ENCODE measurements around the gene BAZ2B. TPM values are rescaled to one million over a fixed set of nuclear protein-coding genes. Genes with fewer than 3 reads are reported as not detected.

BAZ2B gene
- polyA plus RNA-seq, 2 of the 4 experiments (the other 2 are of a cell fraction) = 19.6 to 50.6 TPM

DNA sequence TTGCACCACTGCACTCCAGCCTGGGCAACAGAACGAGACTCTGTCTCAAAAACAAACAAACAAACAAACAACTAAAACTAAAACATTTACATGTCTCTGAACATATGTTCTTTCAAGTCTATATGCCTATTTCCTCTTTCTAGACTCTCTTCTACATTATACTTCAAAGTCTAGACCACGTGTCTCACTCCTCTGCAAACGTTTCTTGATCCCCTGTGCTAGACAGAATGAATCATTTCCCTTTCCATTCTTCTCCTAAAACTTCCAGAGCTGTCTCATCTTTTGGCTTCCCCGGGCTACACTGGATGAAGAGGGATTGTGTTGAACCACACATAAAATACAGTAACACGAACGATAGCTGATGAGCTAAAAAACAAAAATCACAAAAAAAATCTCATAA lies 67.1 kb downstream of the BAZ2B start:
- 80% methylated on average over 6 of the region's 6 CpGs for whole genome bisulfite sequencing (ENCODE audit: missing lambda C conversion rate)
- Histone ChIP-seq H3K4me1 (peaks cover 11% of the 10 kb centered on the region; the same call in 2 of the 3 replicates), H3K4me2 (no peak overlapping the region), H3K9me3 (no peaks in the 10 kb centered on the region), H3K4me3 (no peak overlapping the region), H3K27ac (no peak overlapping the region)
- DNase-seq (ENCODE audit: low read depth in 1 of 2, low spot score in 1 of 2) (no peak), ATAC-seq (no peak), FAIRE-seq (no peak)
- ChIA-PET POLR2A (interaction anchor here (0.6 kb wide), 1 partner anchor 60 kb away, joined by 5 read pairs; no protein-coding TSS in a partner anchor), CTCF (no interaction called here)
- TF ChIP-seq MAZ (IDR thresholded peaks at IDR 0.05; ENCODE audit: borderline replicate concordance, low read depth, low read length) (no peak), RAD21 (conservative IDR thresholded peaks at IDR 0.05 in 1 of 2, IDR thresholded peaks at IDR 0.05 in 1 of 2) (no peak), CHD2 (IDR thresholded peaks at IDR 0.05; ENCODE audit: low read length, partially characterized antibody) (no peak), POLR2AphosphoS2 (conservative IDR thresholded peaks at IDR 0.05; ENCODE audit: low read length) (no peak), GATA3 (IDR thresholded peaks at IDR 0.05; ENCODE audit: borderline replicate concordance) (no peak), JUNB (IDR thresholded peaks at IDR 0.05) (no peak), HOXB5 (CRISPR knock-in tag; IDR thresholded peaks at IDR 0.05) (no peak), ZNF302 (CRISPR knock-in tag; IDR thresholded peaks at IDR 0.05) (no peak), CBX8 (IDR thresholded peaks at IDR 0.05) (no peak), PHF8 (IDR thresholded peaks at IDR 0.05; ENCODE audit: borderline replicate concordance, low read depth) (no peak), CEBPB (IDR thresholded peaks at IDR 0.05) (no peak), ESRRA (IDR thresholded peaks at IDR 0.05; ENCODE audit: borderline replicate concordance, low read length) (no peak), RFX5 (IDR thresholded peaks at IDR 0.05) (no peak)
- TF ChIP-seq, protein P1, sequence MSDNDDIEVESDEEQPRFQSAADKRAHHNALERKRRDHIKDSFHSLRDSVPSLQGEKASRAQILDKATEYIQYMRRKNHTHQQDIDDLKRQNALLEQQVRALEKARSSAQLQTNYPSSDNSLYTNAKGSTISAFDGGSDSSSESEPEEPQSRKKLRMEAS (IDR thresholded peaks at IDR 0.05) = no peak

DNA sequence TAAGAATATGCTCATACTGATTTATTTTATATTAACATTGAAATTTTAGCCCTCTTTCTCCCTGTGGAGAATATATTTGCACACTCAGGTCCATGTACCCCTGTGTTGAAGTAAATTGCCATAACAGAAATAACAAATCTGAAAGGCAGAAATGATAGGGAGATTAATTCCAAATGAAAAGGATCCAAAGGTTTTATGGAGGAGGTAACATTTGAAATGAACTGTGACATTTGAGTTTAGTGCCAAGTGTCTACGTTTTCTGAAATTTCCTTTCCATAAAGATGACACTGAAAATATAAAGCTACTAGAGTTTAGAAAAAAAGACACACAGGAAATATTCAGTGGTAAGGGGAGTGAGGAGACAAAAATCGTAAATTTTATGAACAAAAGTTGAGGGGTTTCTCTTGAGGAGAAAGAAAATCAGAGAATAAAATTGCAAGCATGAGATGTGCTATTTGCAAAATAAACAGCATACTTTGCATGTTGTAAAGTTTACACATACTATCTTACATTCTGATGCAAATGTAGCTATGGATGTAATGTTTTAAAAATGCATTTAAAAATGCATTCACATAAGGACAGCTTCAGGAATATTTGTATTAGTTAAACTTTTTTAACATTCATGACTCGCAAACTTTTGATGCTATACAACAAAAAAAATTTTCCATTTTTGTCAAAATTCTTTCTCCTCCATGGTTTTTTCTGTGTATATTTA lies 69.5 kb downstream of the BAZ2B start:
- ChIA-PET CTCF (no interaction called here), POLR2A (no interaction called here)
- no peak for ATAC-seq
- Histone ChIP-seq H3K4me3 (no peak overlapping the region), H3K27ac (no peak overlapping the region), H3K9me3 (peaks cover 11% of the 10 kb centered on the region), H3K4me2 (no peak overlapping the region), H3K4me1 (peaks cover 9% of the 10 kb centered on the region; the same call in 2 of the 3 replicates)
- 90% methylated on average over 3 of the region's 3 CpGs for WGBS (ENCODE audit: missing lambda C conversion rate)
- no peak for DNase-seq (ENCODE audit: low read depth in 1 of 2, low spot score in 1 of 2)
- no peak for FAIRE-seq
- no peak for TF ChIP-seq PHF8 (IDR thresholded peaks at IDR 0.05; ENCODE audit: borderline replicate concordance, low read depth)
- TF ChIP-seq JUNB (IDR thresholded peaks at IDR 0.05) = no peak
- no peak for TF ChIP-seq KDM1A (IDR thresholded peaks at IDR 0.05; ENCODE audit: low read depth)
- TF ChIP-seq, protein P2, sequence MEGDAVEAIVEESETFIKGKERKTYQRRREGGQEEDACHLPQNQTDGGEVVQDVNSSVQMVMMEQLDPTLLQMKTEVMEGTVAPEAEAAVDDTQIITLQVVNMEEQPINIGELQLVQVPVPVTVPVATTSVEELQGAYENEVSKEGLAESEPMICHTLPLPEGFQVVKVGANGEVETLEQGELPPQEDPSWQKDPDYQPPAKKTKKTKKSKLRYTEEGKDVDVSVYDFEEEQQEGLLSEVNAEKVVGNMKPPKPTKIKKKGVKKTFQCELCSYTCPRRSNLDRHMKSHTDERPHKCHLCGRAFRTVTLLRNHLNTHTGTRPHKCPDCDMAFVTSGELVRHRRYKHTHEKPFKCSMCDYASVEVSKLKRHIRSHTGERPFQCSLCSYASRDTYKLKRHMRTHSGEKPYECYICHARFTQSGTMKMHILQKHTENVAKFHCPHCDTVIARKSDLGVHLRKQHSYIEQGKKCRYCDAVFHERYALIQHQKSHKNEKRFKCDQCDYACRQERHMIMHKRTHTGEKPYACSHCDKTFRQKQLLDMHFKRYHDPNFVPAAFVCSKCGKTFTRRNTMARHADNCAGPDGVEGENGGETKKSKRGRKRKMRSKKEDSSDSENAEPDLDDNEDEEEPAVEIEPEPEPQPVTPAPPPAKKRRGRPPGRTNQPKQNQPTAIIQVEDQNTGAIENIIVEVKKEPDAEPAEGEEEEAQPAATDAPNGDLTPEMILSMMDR (IDR thresholded peaks at IDR 0.05) = no peak
- no peak for TF ChIP-seq HEYL (CRISPR knock-in tag; IDR thresholded peaks at IDR 0.05)

DNA sequence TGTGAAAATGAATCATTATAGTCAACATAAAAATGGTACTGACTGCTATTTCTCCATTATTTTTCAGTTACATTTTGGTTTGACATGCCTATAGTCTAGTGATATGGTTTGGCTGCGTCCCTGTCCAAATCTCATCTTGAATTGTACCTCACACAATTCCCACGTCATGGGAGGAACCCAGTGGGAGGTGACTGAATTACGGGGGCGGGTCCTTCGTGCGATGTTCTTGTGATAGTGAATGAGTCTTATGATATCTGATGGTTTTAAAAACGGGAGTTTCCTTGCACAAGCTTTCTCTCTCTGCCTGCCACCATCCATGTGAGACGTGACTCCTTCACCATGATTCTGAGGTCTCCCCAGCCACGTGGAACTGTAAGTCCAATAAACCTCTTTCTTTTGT lies 70.3 kb downstream of the BAZ2B start:
- ATAC-seq = no peak
- POLR2A ChIA-PET = no interaction called here
- H3K4me2 ChIP-seq = no peak overlapping the region
- CTCF ChIA-PET = no interaction called here
- 87% methylated on average over 9 of the region's 9 CpGs for WGBS (ENCODE audit: missing lambda C conversion rate)
- peaks cover 5% of the 10 kb centered on the region; the same call in 1 of the 3 replicates for H3K4me1 ChIP-seq
- TF ChIP-seq HEYL (CRISPR knock-in tag; IDR thresholded peaks at IDR 0.05) (no peak), BHLHE40 (IDR thresholded peaks at IDR 0.05; ENCODE audit: low read depth, low read length) (no peak), EP300 (IDR thresholded peaks at IDR 0.05) (no peak), GATA3 (IDR thresholded peaks at IDR 0.05; ENCODE audit: borderline replicate concordance) (no peak), CEBPB (IDR thresholded peaks at IDR 0.05) (no peak), RAD21 (conservative IDR thresholded peaks at IDR 0.05 in 1 of 2, IDR thresholded peaks at IDR 0.05 in 1 of 2) (no peak), HOXA7 (CRISPR knock-in tag; IDR thresholded peaks at IDR 0.05) (no peak), MAZ (IDR thresholded peaks at IDR 0.05; ENCODE audit: borderline replicate concordance, low read depth, low read length) (no peak), ZC3H11A (IDR thresholded peaks at IDR 0.05) (no peak), POLR2A (IDR thresholded peaks at IDR 0.05; ENCODE audit: low read length) (no peak), RNF2 (IDR thresholded peaks at IDR 0.05; ENCODE audit: borderline replicate concordance, low read depth) (no peak), RARB (CRISPR knock-in tag; IDR thresholded peaks at IDR 0.05) (no peak), CBX8 (IDR thresholded peaks at IDR 0.05) (no peak)
- TF ChIP-seq, protein P3, sequence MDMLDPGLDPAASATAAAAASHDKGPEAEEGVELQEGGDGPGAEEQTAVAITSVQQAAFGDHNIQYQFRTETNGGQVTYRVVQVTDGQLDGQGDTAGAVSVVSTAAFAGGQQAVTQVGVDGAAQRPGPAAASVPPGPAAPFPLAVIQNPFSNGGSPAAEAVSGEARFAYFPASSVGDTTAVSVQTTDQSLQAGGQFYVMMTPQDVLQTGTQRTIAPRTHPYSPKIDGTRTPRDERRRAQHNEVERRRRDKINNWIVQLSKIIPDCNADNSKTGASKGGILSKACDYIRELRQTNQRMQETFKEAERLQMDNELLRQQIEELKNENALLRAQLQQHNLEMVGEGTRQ (IDR thresholded peaks at IDR 0.05) = no peak
- H3K4me3 ChIP-seq = no peak overlapping the region
- peaks cover 15% of the 10 kb centered on the region for H3K9me3 ChIP-seq
- DNase-seq (ENCODE audit: low read depth in 1 of 2, low spot score in 1 of 2) = no peak
- no peak for FAIRE-seq
- H3K27ac ChIP-seq = no peak overlapping the region

Data from A549 (cell line).